ENCODE measurements around the gene CIC. TPM values are rescaled to one million over a fixed set of nuclear protein-coding genes. Genes with fewer than 3 reads are reported as not detected.

The CIC gene
- total and polyA plus RNA-seq, 2 of the 13 experiments (the other 11 are each of a cell fraction or from before 2014, with no cell fraction given) = 5.9 to 8.0 TPM

GRCh38 chr19:42254850-42255765 lies 13.9 kb upstream of the CIC start, which contains the start of gene ERF (continued):
- peak in 1 of 2 experiments; percentile 52; a peak in 1 of 4 replicates for TF ChIP-seq HMGXB4 (CRISPR knock-in tag; IDR thresholded peaks at IDR 0.05; ENCODE audit: borderline replicate concordance in 1 of 2, low read depth in 1 of 2)
- TF ChIP-seq REST (IDR thresholded peaks at IDR 0.05; ENCODE audit: borderline replicate concordance in 1 of 2, low read depth in 1 of 2, low read length in 2 of 2) = no peak
- no peak for TF ChIP-seq MEF2D (CRISPR knock-in tag; IDR thresholded peaks at IDR 0.05)
- 0 out of 2 replicates have a peak, but pooled peaks have one; percentile 55 for TF ChIP-seq HNF1B (CRISPR knock-in tag; IDR thresholded peaks at IDR 0.05)
- TF ChIP-seq ZXDC (CRISPR knock-in tag; IDR thresholded peaks at IDR 0.05) = no peak
- TF ChIP-seq ZNF281 (CRISPR knock-in tag; IDR thresholded peaks at IDR 0.05; ENCODE audit: borderline replicate concordance) = 0 out of 2 replicates have a peak, but pooled peaks have one; percentile 26
- TF ChIP-seq HOXA7 (CRISPR knock-in tag; IDR thresholded peaks at IDR 0.05) = no peak
- no peak; the same call in 1 of the 2 replicates for TF ChIP-seq KDM4B (CRISPR knock-in tag; IDR thresholded peaks at IDR 0.05)
- no peak for TF ChIP-seq SP140L (CRISPR knock-in tag; IDR thresholded peaks at IDR 0.05; ENCODE audit: borderline replicate concordance)
- no peak for TF ChIP-seq HOXA9 (CRISPR knock-in tag; IDR thresholded peaks at IDR 0.05; ENCODE audit: borderline replicate concordance)
- TF ChIP-seq ZNF558 (CRISPR knock-in tag; IDR thresholded peaks at IDR 0.05; ENCODE audit: borderline replicate concordance) = 0 out of 2 replicates have a peak, but pooled peaks have one; percentile 19
- TF ChIP-seq ZNF235 (CRISPR knock-in tag; IDR thresholded peaks at IDR 0.05; ENCODE audit: borderline replicate concordance) = no peak
